HepG2 (cell line): ENCODE results near the gene FGGY. TPM values are rescaled to one million over a fixed set of nuclear protein-coding genes. Genes with fewer than 3 reads are reported as not detected.

Experiments
- ATAC-seq: fragments of 200-7000 bp; cut with Tn5 transposase; 3 replicates; pipeline ENCODE4 v1.9.1; 2020; ENCODE audit warnings: mild to moderate bottlenecking, moderate library complexity
- BruUV-seq: library from RNA; stranded (reverse); fragments of 400-500 nt; replicated peaks from 2 replicates; lab custom pipeline; 2021; lab: Mats Ljungman, UMichigan
- CTCF ChIA-PET: fragments of 300-600 bp; formaldehyde crosslinking; extraction: SDS; loops from one replicate; lab custom pipeline; 2021; ENCODE audit warnings: low total read pairs, inconsistent platforms, low intra/inter-chr PET ratio; lab: Yijun Ruan, JAX
- POLR2A ChIA-PET: fragments of 350-600 bp; sonication (Branson Sonifier 250); formaldehyde crosslinking; loops from one replicate; lab custom pipeline; 2020; ENCODE audit warnings: antibody characterized with exemption, inconsistent platforms; lab: Yijun Ruan, JAX
- DNase-seq: peaks from one replicate; pipeline ENCODE4 v3.0.0-alpha.2; 2015; ENCODE audit warnings: low spot score
- FAIRE-seq: peaks from 3 replicates; lab custom pipeline; 2011; peaks lifted over from hg19 to GRCh38; lab: Jason Lieb, UNC
- H2AFZ ChIP-seq: one replicate; pipeline ENCODE4 v1.6.1; 2011; ENCODE audit warnings: low read length, inconsistent platforms
- H3K27ac ChIP-seq: fragments of 300-600 bp; 3 replicates; pipeline ENCODE4 v1.8.0; 2011; ENCODE audit warnings: mixed run types, mild to moderate bottlenecking, mixed read lengths, low read length, inconsistent platforms; ENCODE audit not compliant: insufficient read depth; ENCODE audit errors: extremely low read length
- H3K27me3 ChIP-seq, 2 experiments: fragments of 200-600 bp in 1 of 2; 2 replicates in 1 of 2; 3 replicates in 1 of 2; pipeline versions ENCODE4 v1.6.0 to v1.8.0; 2011; ENCODE audit warnings: low read length in 2 of 2, mild to moderate bottlenecking in 2 of 2, moderate library complexity in 2 of 2, inconsistent platforms in 1 of 2; ENCODE audit not compliant: insufficient read depth in 2 of 2, control insufficient read depth in 1 of 2
- H3K36me3 ChIP-seq, 2 experiments: fragments of 200-600 bp in 1 of 2; replicated peaks in 1 of 2; 2 replicates in 1 of 2; 3 replicates in 1 of 2; pipeline versions ENCODE4 v1.5.1 to v1.8.0; 2011; ENCODE audit warnings: low read length in 2 of 2, inconsistent platforms in 1 of 2; ENCODE audit not compliant: insufficient read depth in 2 of 2, control insufficient read depth in 1 of 2
- H3K4me1 ChIP-seq: 2 replicates; pipeline ENCODE4 v1.5.1; 2012; ENCODE audit warnings: low read length, inconsistent platforms; ENCODE audit not compliant: insufficient read depth
- H3K4me2 ChIP-seq: 2 replicates; pipeline ENCODE4 v1.6.0; 2011; ENCODE audit warnings: low read depth, low read length, inconsistent platforms
- H3K4me3 ChIP-seq, 3 experiments: fragments of 200-600 bp in 1 of 3; sonication (generic), shearing (Covaris generic) in 1 of 3; replicated peaks in 1 of 3; 2 replicates each; pipeline ENCODE4 v1.5.1; 2011 to 2016; ENCODE audit warnings: low read length in 3 of 3, inconsistent platforms in 2 of 3, low read depth in 2 of 3, mild to moderate bottlenecking in 2 of 3, control low read depth in 1 of 3, mixed read lengths in 1 of 3; ENCODE audit not compliant: insufficient read depth in 1 of 3
- H3K79me2 ChIP-seq: one replicate; pipeline ENCODE4 v1.6.1; 2011; ENCODE audit warnings: low read length, inconsistent platforms; ENCODE audit not compliant: insufficient read depth
- H3K9ac ChIP-seq: 2 replicates; pipeline ENCODE4 v1.6.0; 2011; ENCODE audit warnings: mild to moderate bottlenecking, low read depth, low read length, inconsistent platforms; ENCODE audit not compliant: insufficient read depth
- H3K9me3 ChIP-seq: 2 replicates; pipeline ENCODE4 v1.5.1; 2012; ENCODE audit warnings: mild to moderate bottlenecking, low read length
- H4K20me1 ChIP-seq: 2 replicates; pipeline ENCODE4 v1.6.0; 2011; ENCODE audit warnings: inconsistent platforms, mild to moderate bottlenecking, low read length, moderate library complexity; ENCODE audit not compliant: insufficient read depth
- ATRX ChIP-seq: sonication (generic); formaldehyde crosslinking; IDR thresholded peaks from 2 replicates; pipeline ENCODE4 v1.4.0; 2020; ENCODE audit warnings: missing genetic modification reagents, borderline replicate concordance
- BCL6 ChIP-seq: IDR thresholded peaks from 2 replicates; pipeline ENCODE4 v1.6.1; 2016; ENCODE audit warnings: missing genetic modification reagents, missing compliant biosample characterization
- CENPX ChIP-seq: sonication (generic); formaldehyde crosslinking; IDR thresholded peaks from 2 replicates; pipeline ENCODE4 v1.9.0; 2021; ENCODE audit warnings: mild to moderate bottlenecking, missing genetic modification reagents, moderate library complexity
- ESRRA ChIP-seq: sonication (generic); formaldehyde crosslinking; IDR thresholded peaks from 2 replicates; pipeline ENCODE4 v1.5.1; 2020; ENCODE audit warnings: mild to moderate bottlenecking, low read depth, missing genetic modification reagents
- FOXA1 ChIP-seq, 2 experiments: fragments of 450-650 bp in 1 of 2; sonication (generic) in 1 of 2; formaldehyde crosslinking in 1 of 2; IDR thresholded peaks; 2 replicates each; pipeline versions ENCODE4 v1.4.0 to v1.6.1; 2016 to 2020; ENCODE audit warnings: missing genetic modification reagents in 1 of 2
- FOXA3 ChIP-seq: IDR thresholded peaks from 2 replicates; pipeline ENCODE4 v1.6.1; 2016; ENCODE audit warnings: missing genetic modification reagents, missing compliant biosample characterization
- GTF3A ChIP-seq: sonication (generic); formaldehyde crosslinking; conservative IDR thresholded peaks from 2 replicates; pipeline ENCODE4 v1.4.0; 2020; ENCODE audit warnings: mild to moderate bottlenecking, missing genetic modification reagents
- POGZ ChIP-seq: sonication (generic); formaldehyde crosslinking; IDR thresholded peaks from 2 replicates; pipeline ENCODE4 v1.4.0; 2020; ENCODE audit warnings: mild to moderate bottlenecking, missing genetic modification reagents
- SOX13 ChIP-seq, 3 experiments: fragments of 450-650 bp in 1 of 3; sonication (generic) in 1 of 3; formaldehyde crosslinking in 1 of 3; IDR thresholded peaks in 2 of 3; conservative IDR thresholded peaks in 1 of 3; 2 replicates each; pipeline versions ENCODE4 v1.5.0 to v1.6.1; 2016 to 2020; ENCODE audit warnings: antibody characterized with exemption in 1 of 3, mild to moderate bottlenecking in 1 of 3, missing compliant biosample characterization in 1 of 3, missing genetic modification reagents in 1 of 3, moderate library complexity in 1 of 3
- ZNF644 ChIP-seq: IDR thresholded peaks from 2 replicates; pipeline ENCODE4 v1.6.1; 2016; ENCODE audit warnings: low read depth
- ZNF747 ChIP-seq: sonication (generic); formaldehyde crosslinking; IDR thresholded peaks from 2 replicates; pipeline ENCODE4 v1.8.1; 2023; ENCODE audit warnings: missing genetic modification reagents, mild to moderate bottlenecking, borderline replicate concordance
- WGBS: methylation state at CpG from one replicate; pipeline ENCODE4 v1.1.6; 2017; ENCODE audit warnings: low lambda C conversion rate; 5-methylcytosine and 5-hydroxymethylcytosine counted together
- in situ Hi-C: cut with HindIII; loops from 2 replicates; pipeline ENCODE4 v1.10.0; 2017; ENCODE audit warnings: low pct_unique_long_range_greater_than_20kb; ENCODE audit not compliant: extremely low pct_ligation_motif_present
- intact Hi-C: fragments of 100-400 bp; cut with micrococcal nuclease; formaldehyde crosslinking; loops from one replicate; pipeline ENCODE4 v1.10.0; 2022; ENCODE audit not compliant: unreplicated experiment
- polyA plus RNA-seq, 8 experiments: library from polyadenylated mRNA; depleted of rRNA in 3 of 8; stranded (reverse) in 7 of 8; unstranded in 1 of 8; fragments of >200 nt; fragmentation: Illumina TruSeq in 4 of 8; extraction: Trizol in 4 of 8; gene quantifications; 2 replicates each; pipeline versions ENCODE4 v1.2.1 to v1.2.3, GENCODE V29; 2011 to 2016; ENCODE audit warnings: low read depth in 4 of 8, missing spikeins in 1 of 8, mixed read lengths in 1 of 8; ENCODE audit not compliant: insufficient read depth in 1 of 8
- total RNA-seq, 5 experiments: library from RNA; depleted of rRNA; stranded (reverse); fragments of >200 nt; fragmentation: Illumina TruSeq; extraction: Trizol; gene quantifications; 2 replicates each; pipeline ENCODE4 v1.2.3, GENCODE V29; 2016; ENCODE audit warnings: low read depth in 1 of 5
- TF ChIP-seq, protein P1 (sequence below): sonication (generic); formaldehyde crosslinking; IDR thresholded peaks from 2 replicates; pipeline ENCODE4 v1.4.0; 2020; ENCODE audit warnings: mild to moderate bottlenecking, missing genetic modification reagents
- TF ChIP-seq, protein P2 (sequence below): sonication (generic); formaldehyde crosslinking; IDR thresholded peaks from 2 replicates; pipeline ENCODE4 v1.5.0; 2020; ENCODE audit warnings: missing genetic modification reagents
- TF ChIP-seq, protein P3 (sequence below): sonication (generic); formaldehyde crosslinking; IDR thresholded peaks from 2 replicates; pipeline ENCODE4 v1.8.0; 2022; ENCODE audit warnings: missing genetic modification reagents, mild to moderate bottlenecking, inconsistent platforms, borderline replicate concordance
- TF ChIP-seq, protein P4 (sequence below): sonication (generic); formaldehyde crosslinking; IDR thresholded peaks from 2 replicates; pipeline ENCODE4 v1.8.1; 2023; ENCODE audit warnings: missing genetic modification reagents, mild to moderate bottlenecking, borderline replicate concordance
- TF ChIP-seq, protein P5 (sequence below): sonication (generic); formaldehyde crosslinking; IDR thresholded peaks from 2 replicates; pipeline ENCODE4 v1.9.0; 2021; ENCODE audit warnings: missing genetic modification reagents, borderline replicate concordance

The FGGY gene
- total and polyA plus RNA-seq, 2 of the 13 experiments (the other 11 are each of a cell fraction or from before 2014, with no cell fraction given), result 15.7 to 27.5 TPM

DNA sequence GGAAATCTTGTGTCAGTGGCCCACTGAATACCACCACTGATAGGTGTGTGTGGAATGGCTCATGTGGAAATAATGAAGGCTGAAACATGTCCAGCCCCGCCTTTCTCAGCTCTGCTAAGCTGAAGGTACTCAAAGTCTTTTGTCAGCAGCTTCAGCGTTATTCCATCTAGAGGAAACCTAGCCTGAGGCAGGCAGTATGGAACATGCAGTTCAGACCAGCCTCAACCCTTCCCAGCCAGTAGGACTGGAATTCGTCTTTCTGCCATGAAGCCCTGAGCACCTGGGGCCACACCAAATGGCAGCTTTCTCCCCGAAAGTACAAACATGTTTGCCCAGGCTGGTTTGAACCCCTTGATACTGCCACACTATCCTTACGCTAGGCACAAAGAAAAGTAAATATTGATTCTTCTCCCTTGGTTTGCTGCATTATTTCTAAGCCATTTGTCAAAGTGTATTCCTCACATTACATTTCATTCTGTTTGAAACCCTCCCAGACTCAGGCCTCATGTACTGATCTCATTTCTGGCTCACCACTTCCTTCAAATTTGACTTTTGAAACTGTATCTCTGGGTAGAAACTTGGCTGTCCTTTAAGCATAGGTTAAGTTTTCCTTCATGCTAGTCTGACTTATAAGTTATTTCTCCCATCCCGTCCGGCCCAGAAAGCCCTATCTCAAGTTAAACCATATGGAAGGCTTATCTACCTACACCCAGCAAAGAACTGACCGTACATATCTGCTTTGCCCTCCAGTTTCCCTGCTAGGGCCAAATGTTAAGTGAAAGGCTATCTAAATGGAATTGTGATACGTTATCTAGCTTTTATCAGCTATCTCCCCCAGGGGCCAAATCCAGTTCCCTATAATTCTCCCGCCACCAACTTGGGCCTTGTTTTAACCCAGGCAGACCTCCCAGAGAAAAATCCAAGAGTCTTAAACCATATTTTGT lies 472.2 kb downstream of the FGGY start:
- Histone ChIP-seq H4K20me1 (no peaks in the 10 kb centered on the region), H3K4me1 (peaks cover 11% of the 10 kb centered on the region), H3K36me3 (no peaks in the 10 kb centered on the region), H3K9ac (no peak overlapping the region), H3K79me2 (no peaks in the 10 kb centered on the region), H3K4me3 (no peak overlapping the region), H2AFZ (no peak overlapping the region), H3K9me3 (no peaks in the 10 kb centered on the region), H3K27ac (no peak overlapping the region), H3K4me2 (no peak overlapping the region; the same call in 1 of the 2 replicates), H3K27me3 (no peaks in the 10 kb centered on the region)
- TF ChIP-seq ESRRA (CRISPR knock-in tag) (no peak), POGZ (0 out of 2 replicates have a peak, but pooled peaks have one; percentile 22), FOXA3 (0 out of 2 replicates have a peak, but pooled peaks have one; percentile 33), ATRX (CRISPR knock-in tag) (no peak), GTF3A (CRISPR knock-in tag) (no peak), FOXA1 (IDR thresholded peaks at IDR 0.05) (no peak), FOXA1 (CRISPR knock-in tag; IDR thresholded peaks at IDR 0.05) (peak; percentile 21; the same call in 1 of the 2 replicates), ZNF747 (CRISPR knock-in tag) (no peak), BCL6 (CRISPR knock-in tag) (0 out of 2 replicates have a peak, but pooled peaks have one; percentile 6), CENPX (CRISPR knock-in tag) (no peak), ZNF644 (peak; percentile 17; the same call in 1 of the 2 replicates), SOX13 (IDR thresholded peaks at IDR 0.05) (no peak), SOX13 (CRISPR knock-in tag; conservative IDR thresholded peaks at IDR 0.05 in 1 of 2, IDR thresholded peaks at IDR 0.05 in 1 of 2) (0 out of 4 replicates have a peak, but pooled peaks of 1 of the 2 experiments have one; percentile 35)
- TF ChIP-seq, protein P1, sequence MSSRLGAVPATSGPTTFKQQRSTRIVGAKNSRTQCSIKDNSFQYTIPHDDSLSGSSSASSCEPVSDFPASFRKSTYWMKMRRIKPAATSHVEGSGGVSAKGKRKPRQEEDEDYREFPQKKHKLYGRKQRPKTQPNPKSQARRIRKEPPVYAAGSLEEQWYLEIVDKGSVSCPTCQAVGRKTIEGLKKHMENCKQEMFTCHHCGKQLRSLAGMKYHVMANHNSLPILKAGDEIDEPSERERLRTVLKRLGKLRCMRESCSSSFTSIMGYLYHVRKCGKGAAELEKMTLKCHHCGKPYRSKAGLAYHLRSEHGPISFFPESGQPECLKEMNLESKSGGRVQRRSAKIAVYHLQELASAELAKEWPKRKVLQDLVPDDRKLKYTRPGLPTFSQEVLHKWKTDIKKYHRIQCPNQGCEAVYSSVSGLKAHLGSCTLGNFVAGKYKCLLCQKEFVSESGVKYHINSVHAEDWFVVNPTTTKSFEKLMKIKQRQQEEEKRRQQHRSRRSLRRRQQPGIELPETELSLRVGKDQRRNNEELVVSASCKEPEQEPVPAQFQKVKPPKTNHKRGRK (CRISPR knock-in tag), result no peak
- TF ChIP-seq, protein P2, sequence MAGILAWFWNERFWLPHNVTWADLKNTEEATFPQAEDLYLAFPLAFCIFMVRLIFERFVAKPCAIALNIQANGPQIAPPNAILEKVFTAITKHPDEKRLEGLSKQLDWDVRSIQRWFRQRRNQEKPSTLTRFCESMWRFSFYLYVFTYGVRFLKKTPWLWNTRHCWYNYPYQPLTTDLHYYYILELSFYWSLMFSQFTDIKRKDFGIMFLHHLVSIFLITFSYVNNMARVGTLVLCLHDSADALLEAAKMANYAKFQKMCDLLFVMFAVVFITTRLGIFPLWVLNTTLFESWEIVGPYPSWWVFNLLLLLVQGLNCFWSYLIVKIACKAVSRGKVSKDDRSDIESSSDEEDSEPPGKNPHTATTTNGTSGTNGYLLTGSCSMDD, result no peak
- TF ChIP-seq, protein P3, sequence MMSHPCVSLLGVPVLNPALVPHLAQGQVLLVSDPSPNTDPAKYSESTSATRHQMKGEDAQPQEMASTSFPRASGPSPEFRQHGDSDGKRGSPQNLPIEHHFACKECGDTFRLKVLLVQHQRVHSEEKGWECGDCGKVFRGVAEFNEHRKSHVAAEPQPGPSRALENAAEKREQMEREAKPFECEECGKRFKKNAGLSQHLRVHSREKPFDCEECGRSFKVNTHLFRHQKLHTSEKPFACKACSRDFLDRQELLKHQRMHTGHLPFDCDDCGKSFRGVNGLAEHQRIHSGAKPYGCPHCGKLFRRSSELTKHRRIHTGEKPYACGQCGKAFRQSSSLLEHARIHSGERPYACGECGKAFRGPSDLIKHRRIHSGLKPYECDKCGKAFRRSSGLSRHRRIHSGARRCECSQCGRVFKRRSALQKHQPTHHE, result no peak
- TF ChIP-seq, protein P4, sequence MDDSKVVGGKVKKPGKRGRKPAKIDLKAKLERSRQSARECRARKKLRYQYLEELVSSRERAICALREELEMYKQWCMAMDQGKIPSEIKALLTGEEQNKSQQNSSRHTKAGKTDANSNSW (CRISPR knock-in tag), result no peak
- TF ChIP-seq, protein P5, sequence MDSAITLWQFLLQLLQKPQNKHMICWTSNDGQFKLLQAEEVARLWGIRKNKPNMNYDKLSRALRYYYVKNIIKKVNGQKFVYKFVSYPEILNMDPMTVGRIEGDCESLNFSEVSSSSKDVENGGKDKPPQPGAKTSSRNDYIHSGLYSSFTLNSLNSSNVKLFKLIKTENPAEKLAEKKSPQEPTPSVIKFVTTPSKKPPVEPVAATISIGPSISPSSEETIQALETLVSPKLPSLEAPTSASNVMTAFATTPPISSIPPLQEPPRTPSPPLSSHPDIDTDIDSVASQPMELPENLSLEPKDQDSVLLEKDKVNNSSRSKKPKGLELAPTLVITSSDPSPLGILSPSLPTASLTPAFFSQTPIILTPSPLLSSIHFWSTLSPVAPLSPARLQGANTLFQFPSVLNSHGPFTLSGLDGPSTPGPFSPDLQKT (CRISPR knock-in tag), result no peak
- WGBS, result 74% methylated on average over 10 of the region's 10 CpGs
- ChIA-PET POLR2A (no interaction called here), CTCF (no interaction called here)
- in situ Hi-C loops, result no loop called here
- DNase-seq, result peak; percentile 6
- no TSS peak for BruUV-seq
- no peak for FAIRE-seq
- intact Hi-C loops, result no loop called here
- no peak for ATAC-seq
